Esophagus muscularis mucosa (tissue), 4 donors: ENCODE data around the gene RBL2.

Experiments
- CTCF ChIP-seq, 3 experiments: fragments of 200-600 bp in 2 of 3; fragments of 450-650 bp in 1 of 3; sonication (generic) in 2 of 3; IDR thresholded peaks; one replicate each; pipeline ENCODE4 v1.5.1; 2017 to 2019; ENCODE audit warnings: antibody characterized with exemption in 3 of 3, mild to moderate bottlenecking in 2 of 3, moderate library complexity in 1 of 3
- EP300 ChIP-seq: sonication (generic); formaldehyde crosslinking; IDR thresholded peaks from one replicate; pipeline ENCODE4 v1.6.1; 2017; ENCODE audit warnings: antibody characterized with exemption
- POLR2AphosphoS5 ChIP-seq, 2 donors: sonication (generic); formaldehyde crosslinking; IDR thresholded peaks; one replicate each; pipeline ENCODE4 v1.6.1; 2017; ENCODE audit warnings: antibody characterized with exemption in 2 of 2

DNA sequence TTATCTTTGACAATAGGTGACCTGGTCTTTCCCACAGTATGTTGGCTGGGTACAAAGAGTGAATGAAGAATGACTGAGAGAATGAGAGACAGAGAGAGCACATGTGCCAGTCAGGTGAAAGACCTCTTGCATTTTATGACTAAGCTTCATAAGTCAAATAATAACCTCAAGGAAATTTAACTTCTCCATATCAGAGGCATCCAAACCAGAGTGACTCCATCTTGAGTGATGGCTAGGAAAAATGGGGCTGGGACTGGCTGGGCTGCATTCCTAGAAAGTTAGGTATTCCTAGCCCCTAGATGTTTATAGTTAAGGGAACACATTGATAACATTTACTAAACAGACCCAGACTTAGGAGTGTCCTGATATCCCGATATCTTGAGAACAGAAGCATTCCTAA lies 3.9 kb upstream of the RBL2 start:
- TF ChIP-seq POLR2AphosphoS5 (IDR thresholded peaks at IDR 0.05) (no peak), CTCF (IDR thresholded peaks at IDR 0.05) (no peak), EP300 (no peak)
